GM12878 (cell line): Measurements from ENCODE around the gene COPZ2.

ENCODE experiments used
- FOXK2 ChIP-seq: fragments of 450-650 bp; IDR thresholded peaks from 2 replicates; pipeline ENCODE4 v1.6.1; 2017; ENCODE audit warnings: mild to moderate bottlenecking, moderate library complexity
- HCFC1 ChIP-seq: fragments of 150-350 bp; IDR thresholded peaks from 2 replicates; pipeline ENCODE4 v1.6.1; 2014; ENCODE audit warnings: low read length
- HDAC2 ChIP-seq: fragments of 200-600 bp; sonication (generic); IDR thresholded peaks from 2 replicates; pipeline ENCODE4 v1.6.1; 2017
- POLR2A ChIP-seq: IDR thresholded peaks from 2 replicates; pipeline ENCODE4 v1.6.1; 2011; ENCODE audit warnings: low read depth, mild to moderate bottlenecking, low read length
- TF ChIP-seq, protein P1 (sequence below), 3 experiments: IDR thresholded peaks in 2 of 3; conservative IDR thresholded peaks in 1 of 3; 2 replicates each; pipeline ENCODE4 v1.5.1; 2011; ENCODE audit warnings: low read depth in 3 of 3, low read length in 3 of 3, mild to moderate bottlenecking in 3 of 3, control low read depth in 2 of 3, moderate library complexity in 2 of 3, inconsistent platforms in 1 of 3, mixed read lengths in 1 of 3; ENCODE audit not compliant: control insufficient read depth in 2 of 3, insufficient read depth in 1 of 3; ENCODE audit errors: extremely low read depth in 1 of 3

DNA sequence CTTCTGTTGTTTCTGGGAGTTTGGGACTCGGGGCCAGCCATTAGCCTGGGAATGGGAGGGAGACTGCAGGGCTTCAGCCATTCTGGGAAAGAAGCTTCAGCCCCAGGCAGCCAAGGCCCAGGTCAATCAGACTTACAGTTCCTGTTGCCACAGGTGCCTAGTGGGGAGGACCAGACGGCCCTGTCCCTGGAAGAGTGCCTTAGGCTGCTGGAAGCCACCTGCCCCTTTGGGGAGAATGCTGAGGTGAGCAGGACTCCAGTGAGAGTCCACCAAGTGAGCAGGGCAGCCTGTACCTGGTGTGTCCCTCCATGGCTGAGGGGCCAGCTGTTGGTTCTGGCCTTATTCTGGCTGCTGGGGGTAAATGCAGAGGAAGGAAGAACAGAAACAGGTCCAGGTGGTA lies 19.3 kb upstream of the COPZ2 start:
- TF ChIP-seq, protein P1, sequence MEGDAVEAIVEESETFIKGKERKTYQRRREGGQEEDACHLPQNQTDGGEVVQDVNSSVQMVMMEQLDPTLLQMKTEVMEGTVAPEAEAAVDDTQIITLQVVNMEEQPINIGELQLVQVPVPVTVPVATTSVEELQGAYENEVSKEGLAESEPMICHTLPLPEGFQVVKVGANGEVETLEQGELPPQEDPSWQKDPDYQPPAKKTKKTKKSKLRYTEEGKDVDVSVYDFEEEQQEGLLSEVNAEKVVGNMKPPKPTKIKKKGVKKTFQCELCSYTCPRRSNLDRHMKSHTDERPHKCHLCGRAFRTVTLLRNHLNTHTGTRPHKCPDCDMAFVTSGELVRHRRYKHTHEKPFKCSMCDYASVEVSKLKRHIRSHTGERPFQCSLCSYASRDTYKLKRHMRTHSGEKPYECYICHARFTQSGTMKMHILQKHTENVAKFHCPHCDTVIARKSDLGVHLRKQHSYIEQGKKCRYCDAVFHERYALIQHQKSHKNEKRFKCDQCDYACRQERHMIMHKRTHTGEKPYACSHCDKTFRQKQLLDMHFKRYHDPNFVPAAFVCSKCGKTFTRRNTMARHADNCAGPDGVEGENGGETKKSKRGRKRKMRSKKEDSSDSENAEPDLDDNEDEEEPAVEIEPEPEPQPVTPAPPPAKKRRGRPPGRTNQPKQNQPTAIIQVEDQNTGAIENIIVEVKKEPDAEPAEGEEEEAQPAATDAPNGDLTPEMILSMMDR (IDR thresholded peaks at IDR 0.05 in 2 of 3, conservative IDR thresholded peaks at IDR 0.05 in 1 of 3; ENCODE audit: control insufficient read depth in 2 of 3, extremely low read depth in 1 of 3, insufficient read depth in 1 of 3, low read depth in 3 of 3, low read length in 3 of 3): no peak
- TF ChIP-seq HDAC2: no peak
- no peak for TF ChIP-seq FOXK2
- TF ChIP-seq POLR2A: 0 out of 2 replicates have a peak, but pooled peaks have one; percentile 7
- TF ChIP-seq HCFC1: no peak
